Cerebellar cortex (tissue), 1 donor: ENCODE measurements around the gene CLEC11A.

Experiments used
- DNase-seq: peaks from one replicate; pipeline ENCODE4 v3.0.0-alpha.2; 2015; ENCODE audit warnings: low spot score

Gene CLEC11A, protein sequence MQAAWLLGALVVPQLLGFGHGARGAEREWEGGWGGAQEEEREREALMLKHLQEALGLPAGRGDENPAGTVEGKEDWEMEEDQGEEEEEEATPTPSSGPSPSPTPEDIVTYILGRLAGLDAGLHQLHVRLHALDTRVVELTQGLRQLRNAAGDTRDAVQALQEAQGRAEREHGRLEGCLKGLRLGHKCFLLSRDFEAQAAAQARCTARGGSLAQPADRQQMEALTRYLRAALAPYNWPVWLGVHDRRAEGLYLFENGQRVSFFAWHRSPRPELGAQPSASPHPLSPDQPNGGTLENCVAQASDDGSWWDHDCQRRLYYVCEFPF

GRCh38 chr19:50723069-50723468, at the start of gene CLEC11A:
Gene CLEC11A, plus strand, starts transcription at chr19:50723364. Its CDS starts 162 bp downstream, at chr19:50723526.
- peak; percentile 70 for DNase-seq

- DNase-seq: no peak
These were observed 46.5 kb upstream of the CLEC11A start for GRCh38 chr19:50676625-50677197.

GRCh38 chr19:50677636-50678035, 45.5 kb upstream of the CLEC11A start:
- DNase-seq: no peak

GRCh38 chr19:50678323-50678722, 44.8 kb upstream of the CLEC11A start:
- no peak for DNase-seq

- peak; percentile 94 for DNase-seq
These were observed 43.7 kb upstream of the CLEC11A start for GRCh38 chr19:50679177-50680125.

DNA sequence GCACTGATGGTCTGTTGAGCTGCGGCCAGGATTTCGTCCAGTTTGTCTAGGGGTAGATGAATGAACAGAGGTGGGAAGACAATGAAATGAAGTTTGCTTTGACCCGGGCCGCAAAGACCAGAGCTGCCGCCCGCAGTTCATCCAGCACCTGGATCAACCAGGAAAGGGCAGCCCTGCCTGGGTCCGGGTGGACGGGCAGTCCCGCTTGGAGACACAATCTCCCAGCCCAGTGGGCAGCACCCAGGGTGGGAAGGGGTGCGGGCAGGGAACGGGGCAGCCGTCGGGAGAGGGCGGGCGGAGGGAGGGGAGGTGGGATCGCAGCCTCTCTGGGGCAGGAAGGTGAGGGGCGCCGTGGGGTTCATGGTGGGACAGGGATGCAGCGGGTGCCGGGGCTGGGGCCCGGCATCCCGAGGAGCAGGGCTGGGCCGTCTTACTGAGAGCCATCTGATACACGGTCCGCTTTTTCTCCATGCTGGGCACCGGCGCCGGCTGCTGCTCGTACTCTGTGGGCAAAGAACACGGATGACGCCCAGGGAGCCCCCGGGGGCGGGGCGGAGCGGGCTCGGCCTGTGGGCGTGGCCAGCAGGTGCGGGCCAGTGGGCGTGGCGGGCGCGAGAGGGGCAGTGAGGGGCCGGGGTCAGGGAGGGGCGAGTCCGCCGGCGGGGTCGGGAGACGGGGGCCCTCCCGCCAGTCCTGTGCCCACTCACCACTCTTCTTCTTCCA, 36.7 kb upstream of the CLEC11A start:
- no peak for DNase-seq

DNA sequence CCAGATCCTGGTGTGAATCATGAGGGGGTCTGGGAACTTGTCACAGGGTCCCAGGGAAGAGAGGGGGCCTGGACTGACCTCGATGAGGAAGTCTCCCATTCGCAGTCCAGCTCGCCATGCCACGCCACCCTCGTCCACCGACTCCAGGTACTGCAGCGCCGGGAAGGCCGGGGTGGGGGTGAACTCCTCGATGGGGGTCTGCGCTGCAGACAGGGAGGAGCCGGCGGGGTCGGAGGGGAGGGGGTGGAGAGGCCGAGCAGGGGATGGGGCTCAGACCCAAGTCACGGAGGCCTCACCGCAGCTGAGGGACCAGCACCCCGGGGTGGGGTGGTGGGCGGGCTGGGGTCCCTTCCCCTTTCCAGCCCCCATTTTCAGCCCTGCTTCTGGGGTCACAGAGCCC, 34.4 kb upstream of the CLEC11A start:
- DNase-seq: no peak

- no peak for DNase-seq
These were observed 32.7 kb upstream of the CLEC11A start for GRCh38 chr19:50690439-50690838.

DNA sequence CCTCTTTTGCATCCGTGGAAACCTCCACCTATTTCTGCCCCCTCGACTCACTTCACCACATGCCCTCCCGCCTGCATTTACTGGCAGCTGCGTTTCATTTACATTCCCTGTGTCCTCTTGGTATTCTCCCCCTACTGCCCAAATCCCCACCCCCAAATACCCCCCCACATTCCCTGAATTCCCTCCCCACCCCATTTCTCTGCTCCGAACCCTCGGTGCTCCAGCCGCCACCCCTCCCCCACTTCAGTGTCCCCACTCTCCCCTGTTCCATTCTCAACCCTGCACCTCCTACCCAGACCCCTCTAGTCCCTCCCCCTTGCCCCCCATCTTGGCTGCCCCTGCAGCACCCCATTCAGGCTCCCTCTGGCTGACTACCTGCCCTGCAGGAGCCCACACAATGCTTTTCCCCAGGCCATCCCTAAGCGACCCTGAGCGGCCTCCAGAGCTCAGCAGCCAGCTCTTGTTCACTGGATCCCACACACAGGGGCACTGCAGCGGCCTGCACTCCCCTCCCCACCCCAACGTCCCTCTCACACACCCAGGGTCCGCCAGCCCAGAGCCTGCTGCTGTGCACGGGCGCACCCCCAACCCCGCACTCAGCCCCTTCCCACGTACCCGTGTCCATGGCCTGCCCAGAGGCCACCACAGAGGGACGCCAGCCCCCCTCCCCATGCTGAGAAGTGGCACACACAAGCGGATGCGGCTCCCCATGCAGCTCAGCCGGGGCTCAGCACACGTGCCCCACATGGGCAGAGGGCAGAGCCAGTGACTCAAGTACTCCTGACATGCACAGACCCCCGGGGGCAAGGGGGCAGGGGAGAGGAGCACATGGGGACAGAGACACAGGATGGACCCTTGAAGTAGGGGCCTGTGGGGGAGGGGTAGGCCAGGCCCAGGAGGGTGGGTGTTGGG, 29.8 kb upstream of the CLEC11A start:
- no peak for DNase-seq

GRCh38 chr19:50694815-50695145, 28.4 kb upstream of the CLEC11A start:
- no peak for DNase-seq

- peak; percentile 71 for DNase-seq
These were observed 27.7 kb upstream of the CLEC11A start for GRCh38 chr19:50695251-50696093.

DNA sequence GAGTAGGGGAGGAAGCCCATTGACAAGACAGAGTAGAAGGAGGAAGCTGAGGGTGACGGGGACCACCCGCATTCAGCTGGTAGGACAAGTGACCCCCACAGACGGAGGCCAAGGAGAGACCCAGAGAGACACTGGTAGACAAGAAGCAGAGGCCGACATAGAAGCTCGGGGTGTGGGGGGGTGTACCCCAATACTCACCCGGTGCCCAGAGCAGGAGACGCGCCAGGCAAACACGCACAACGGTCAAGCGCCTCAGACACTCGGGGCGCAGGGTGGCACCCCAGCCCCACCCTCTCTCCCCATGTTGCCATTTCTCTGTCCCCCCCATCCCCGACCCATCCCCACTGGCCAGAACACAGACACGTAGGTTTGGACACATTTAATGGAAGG, 27.1 kb upstream of the CLEC11A start:
- no peak for DNase-seq

- DNase-seq: no peak
These were observed 25.6 kb upstream of the CLEC11A start for GRCh38 chr19:50697414-50698124.

- DNase-seq: no peak
These were observed 21.7 kb upstream of the CLEC11A start for GRCh38 chr19:50701367-50701985.

- DNase-seq: no peak
These were observed 20.9 kb upstream of the CLEC11A start for GRCh38 chr19:50702158-50702870.

GRCh38 chr19:50702871-50703829, 20.0 kb upstream of the CLEC11A start:
- DNase-seq: no peak
